LoVo (cell line): ENCODE data around the gene HLCS.

Source experiments
- DNase-seq: peaks from one replicate; pipeline ENCODE4 v3.0.0-alpha.2; 2016; ENCODE audit warnings: low spot score

HLCS gene

DNA sequence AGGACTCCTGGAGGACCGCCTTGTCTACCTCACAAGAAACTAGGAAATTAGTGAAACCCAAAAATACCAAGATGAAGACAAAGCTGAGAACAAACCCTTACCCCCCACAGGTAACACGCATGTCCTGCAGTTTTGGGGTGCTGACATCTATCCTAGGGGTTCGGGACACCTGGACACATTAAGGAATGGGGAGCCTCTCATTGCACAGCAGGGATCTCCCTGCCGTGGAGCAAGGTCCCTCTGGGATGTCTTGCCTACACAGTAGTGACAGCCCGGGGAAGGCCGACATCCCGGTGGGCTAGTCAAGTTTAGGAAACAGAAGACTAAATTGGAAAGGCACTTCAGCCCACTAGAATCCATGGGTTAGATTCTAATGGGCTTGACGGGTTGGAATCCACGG is 223.0 kb downstream of the HLCS start:
- no peak for DNase-seq

DNA sequence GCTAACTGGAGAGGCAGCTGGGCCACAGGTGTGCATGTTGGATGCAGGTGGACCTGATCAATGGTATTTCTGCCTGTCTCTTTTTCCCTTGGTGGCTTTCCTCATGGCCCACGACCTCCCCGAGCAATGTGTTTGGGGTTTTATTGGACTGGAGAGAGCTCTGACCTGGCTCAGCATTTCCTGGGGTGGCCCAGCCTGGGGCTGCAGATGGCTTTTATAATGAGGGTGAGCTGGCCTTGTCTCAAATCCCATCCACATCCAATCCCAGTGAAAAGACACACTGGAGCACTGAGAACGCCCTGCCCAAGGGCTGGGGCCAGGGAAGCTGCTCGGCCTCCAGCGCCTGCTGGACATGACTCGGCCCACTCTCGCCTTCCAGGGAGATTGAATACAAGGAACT is 223.5 kb downstream of the HLCS start:
- DNase-seq: no peak

DNA sequence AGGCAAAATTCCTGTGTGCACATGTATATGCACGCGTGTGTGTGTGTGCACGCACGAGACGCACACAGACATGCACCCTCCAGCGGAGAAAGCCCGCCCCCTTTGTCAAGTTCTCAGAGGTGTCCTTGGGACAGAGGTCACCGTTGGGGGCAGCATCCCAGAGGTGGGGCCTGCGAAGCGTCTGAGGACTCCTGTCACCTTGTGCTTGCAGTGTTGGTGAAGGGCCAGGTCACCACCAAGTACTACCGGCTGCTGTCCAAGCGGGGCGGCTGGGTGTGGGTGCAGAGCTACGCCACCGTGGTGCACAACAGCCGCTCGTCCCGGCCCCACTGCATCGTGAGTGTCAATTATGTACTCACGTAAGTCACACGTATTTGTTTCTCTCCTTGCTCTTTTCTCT is 225.0 kb downstream of the HLCS start:
- no peak for DNase-seq

DNA sequence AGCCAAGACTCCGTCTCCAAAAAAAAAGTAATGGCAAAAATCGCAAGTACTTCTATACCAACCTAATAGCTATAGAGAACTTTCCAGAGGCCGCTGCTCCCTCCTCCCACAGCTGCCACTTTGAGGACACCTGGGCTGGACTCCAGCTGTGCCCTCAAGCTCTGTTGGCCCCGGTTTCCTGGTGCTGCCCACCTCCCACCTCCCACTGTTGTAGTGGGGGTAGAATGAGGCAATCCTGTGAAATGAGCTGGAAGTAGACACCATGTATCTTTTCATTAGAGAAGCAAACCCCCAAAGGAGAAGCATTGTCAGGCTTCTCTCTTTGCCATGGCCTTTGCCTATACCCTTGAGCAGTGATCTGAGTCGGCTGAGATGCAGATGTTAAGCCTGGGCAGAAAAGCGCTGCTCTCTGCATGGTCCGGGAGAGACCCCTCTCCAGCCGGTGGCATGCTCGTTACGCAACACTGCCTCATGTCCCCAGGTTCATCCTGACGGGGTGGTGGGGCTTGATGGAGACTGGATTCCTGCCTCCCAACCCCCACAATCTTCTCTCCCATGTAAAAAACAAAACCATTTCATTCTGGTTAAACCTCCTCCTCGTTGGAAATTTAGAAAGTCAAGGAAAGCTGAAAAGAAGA is 227.9 kb downstream of the HLCS start:
- no peak for DNase-seq

DNA sequence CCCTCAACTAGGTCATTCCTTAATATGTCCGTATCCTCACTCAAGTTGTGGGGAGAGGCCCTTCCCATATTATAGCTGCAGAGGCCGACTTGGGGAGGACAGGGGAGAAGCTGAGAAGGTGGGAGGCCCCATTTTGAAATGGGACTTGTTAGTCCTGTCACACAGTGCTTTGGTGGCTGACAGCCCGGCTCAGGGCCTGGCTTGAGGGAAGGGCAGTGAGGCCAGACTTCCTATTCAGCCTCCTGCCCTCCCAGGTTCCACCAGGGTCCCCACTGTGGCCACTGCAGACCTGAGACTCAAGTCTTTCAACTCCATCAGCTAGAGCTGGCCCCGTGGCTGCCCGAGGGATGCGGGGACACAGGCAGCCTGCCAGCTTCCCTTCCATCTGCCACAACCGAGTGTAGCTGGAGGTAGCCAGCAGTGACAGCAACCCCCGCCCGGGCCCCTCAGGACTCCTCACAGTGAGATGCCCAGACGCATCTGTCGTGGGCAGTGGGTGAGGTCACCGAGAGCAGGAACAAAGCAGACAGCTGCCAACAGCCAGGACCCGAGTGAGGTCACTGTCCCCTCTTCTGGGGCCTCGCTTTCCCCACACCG is 230.6 kb downstream of the HLCS start:
- no peak for DNase-seq

DNA sequence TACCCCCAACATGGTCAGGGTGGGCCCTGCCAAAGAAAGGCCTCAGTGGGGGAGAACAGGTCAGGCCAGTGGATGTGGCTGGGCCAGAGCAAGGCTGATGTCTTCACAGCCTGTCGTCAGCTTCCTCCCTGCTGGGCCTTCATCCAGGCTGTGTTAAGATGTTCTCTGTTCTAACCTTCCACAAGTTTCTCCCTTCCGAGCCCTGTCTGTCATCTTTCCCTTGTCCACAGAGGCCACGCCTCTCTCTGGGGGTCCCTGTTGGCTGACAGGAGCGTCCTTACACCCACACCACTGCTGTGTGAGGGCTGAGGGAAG is 231.3 kb downstream of the HLCS start:
- no peak for DNase-seq

DNA sequence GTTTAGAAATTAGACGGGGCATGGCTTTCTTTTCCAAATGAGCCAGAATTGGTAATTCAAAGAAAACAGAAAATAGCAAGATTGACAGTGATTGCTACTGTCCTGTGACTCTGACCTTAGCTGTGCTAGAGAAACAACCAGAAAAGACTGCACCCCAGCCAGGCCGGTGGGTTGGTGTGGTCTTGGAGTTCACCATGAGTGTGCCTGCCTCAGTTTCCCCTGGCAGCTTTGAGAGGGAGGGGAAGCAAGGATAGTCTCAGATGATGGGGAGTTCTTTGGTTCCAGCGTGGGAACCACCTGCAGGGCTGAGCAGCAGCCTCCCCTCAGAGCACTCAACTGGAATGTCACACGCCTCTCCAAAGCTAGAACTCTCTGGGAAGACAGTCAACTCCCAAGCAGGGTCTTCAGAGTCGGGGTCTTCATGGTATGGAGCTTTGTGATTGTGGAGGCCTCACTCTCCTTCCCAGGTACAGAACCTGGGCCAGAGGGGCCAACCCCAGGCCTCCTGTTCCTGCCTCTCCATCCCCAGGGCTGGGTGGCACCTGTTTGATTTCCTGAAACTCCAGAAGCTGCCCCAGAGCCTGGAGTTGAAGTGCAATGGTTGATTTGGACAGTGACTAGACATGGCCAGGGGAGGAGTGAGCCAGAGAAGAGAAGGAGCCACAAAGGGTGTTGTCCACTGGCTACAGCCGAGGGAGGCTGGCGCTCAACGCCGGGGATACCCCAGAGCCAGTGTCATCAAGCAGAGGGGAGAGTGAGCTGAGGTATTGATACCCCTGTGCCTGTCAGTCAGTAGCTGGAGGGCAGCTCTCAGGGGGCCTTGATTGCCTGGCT is 231.9 kb downstream of the HLCS start:
- no peak for DNase-seq

DNA sequence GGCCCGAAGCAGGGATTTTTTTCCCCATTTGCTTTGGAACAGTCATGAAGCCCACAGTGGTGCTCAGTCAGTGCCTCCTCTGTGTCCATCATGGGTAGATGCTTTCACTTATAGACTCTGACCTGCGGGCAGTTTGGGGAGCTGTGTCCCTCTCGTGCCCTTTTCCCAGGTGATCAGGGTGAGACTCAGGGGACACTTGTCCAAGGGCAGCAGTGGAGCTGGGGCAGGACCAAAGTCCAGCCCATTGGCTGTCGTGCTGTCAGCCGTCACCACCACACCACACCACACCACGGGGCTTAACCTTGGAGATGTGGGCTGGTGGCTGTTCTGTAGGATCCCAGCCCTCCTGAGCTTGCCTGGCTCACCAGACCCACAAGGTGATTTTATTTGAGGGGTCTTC is 232.6 kb downstream of the HLCS start:
- no peak for DNase-seq

DNA sequence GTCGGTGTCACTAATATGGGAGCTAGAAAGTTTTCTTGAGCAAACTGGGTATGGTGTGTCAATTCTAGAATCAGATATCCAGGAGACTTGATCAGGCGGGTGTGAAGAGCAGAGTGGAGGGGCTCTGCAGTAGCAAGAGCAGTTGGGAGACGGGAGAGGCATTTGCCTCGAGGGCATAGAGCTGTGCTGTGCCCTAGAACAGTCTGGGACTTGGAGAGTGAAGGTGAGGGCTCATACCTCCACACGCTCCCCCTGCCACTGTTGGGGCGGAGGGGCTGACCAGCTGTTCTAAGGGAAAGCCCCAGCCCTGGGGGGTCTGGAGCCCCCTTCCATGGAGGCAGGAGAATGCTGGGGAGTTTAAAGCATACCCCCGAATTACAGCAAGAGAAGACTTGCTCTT is 233.7 kb downstream of the HLCS start:
- no peak for DNase-seq

DNA sequence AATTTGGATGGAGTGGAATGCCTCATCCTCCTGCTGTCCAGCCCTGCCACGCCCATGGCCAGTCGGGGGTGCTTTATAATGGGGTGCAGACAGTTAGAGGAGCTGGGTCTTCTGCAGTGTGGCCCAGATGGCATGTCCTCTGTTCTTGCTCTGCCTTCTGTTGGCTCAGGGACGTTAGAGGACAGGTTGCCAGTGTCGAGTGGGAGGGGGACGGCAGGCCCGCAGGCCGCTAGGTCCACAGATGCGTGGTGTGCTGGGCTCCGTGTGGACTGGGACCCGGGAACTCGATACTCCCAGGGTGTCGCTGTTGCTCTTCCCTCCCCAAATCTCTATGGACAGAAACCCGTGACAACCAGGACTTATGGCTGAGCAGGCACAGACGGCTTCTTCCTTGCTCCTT is 234.3 kb downstream of the HLCS start:
- DNase-seq: no peak

DNA sequence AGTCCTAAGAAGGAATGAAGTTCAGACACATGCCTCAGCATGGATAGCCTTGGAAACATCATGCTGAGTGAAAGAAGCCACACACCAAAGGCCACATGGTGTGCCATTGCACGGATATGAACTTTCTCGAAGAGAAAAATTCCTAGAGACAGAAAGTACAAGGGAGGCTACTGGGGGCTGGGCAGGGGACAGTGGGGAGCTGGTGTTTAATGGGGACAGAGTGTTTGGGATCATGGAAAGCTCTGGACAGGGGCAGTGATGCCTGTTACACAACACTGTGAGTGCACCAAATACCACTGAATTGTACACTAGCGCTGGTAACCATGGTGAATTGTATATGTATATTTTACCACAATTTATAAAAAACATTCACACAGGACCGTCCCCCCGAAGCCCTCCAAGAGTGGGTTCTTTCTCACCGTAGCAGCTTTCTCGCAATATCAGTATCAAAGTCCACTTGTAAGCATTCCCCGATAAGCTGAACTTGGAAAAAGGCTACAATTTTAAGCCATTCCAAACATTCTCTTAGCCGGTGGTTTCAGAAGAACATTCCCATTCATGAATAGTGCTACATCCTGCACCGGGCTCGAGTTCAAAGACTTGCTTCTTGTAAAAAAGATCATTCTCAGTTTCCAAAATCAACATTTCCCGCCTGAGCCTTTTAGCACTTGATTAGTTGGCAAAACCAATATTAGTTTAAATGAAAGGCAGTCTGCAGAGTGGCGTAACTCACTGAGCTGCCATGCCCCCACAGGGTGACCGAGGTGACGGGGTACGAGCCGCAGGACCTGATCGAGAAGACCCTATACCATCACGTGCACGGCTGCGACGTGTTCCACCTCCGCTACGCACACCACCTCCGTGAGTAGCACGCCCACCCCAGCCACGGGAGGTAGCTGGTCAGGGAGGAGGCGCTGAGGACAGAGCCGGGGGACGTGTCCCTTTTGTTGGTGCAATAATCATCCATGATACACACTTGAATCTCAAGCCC is 235.9 kb downstream of the HLCS start:
- no peak for DNase-seq

DNA sequence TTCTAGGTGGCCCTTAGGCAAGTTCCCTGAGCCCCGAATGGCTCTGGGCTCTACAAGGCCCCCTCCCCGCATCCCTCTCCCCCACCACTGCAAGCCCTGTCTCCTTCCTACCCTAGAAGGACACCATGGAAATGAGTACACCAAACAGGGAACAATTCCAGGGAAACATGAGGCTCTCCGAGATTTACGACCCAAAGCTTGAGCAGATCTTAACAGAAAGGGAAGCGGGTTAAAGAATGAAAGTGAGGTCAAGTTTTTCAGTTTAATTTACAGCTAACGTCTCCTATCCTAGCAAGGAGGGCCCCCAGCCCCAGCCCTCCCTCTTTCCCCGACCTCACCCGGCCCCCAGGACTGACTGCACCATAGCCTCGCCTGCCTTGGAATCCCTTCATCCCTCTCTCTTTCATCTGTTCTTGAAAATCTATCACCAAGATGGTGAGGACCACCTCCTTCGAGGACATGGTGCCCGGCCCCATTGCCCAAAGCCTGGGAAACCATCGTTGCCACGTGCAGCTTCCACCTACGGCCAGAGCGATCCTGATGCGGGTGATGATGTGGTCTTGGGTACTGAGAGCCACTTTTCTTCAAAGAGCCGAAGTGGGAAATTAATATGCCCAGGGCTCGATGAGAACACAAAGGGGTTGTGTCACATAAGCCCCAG is 237.0 kb downstream of the HLCS start:
- no peak for DNase-seq

DNA sequence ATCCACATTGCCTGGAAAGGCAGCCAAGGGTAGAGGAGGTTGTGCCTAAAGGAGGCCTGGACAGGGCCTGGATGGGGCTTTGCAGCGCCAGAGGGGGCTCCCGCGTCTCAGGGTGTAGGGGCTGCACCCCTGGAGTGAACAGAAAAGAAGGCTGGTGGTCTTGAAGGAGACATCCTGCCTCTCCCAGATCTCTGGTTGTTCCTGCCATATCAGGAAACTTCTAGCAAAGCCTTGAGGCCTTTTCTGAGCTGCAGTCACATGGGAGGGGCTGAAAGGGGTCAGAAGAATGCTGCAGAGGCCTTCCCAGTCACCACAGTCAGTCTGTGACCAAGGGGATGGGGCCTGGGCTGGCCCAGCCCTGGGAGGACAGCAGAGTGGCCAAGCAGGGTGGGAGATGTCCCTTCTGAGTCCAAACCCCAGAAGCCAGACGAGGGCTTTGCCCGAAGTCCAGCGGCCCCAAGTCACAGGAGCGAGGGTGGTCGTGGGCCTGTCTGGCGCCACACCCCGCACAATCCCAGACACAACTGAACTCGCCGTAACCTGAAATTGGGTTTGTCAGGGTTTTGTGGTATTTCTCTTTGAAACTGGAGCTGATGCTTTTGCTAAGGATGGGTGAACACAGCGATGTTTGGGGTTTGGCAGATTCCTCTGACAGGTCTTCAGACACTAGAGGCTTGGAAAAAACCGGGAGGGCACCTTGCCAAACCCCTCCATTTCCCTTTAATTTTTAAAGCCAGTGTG is 237.9 kb downstream of the HLCS start:
- no peak for DNase-seq

DNA sequence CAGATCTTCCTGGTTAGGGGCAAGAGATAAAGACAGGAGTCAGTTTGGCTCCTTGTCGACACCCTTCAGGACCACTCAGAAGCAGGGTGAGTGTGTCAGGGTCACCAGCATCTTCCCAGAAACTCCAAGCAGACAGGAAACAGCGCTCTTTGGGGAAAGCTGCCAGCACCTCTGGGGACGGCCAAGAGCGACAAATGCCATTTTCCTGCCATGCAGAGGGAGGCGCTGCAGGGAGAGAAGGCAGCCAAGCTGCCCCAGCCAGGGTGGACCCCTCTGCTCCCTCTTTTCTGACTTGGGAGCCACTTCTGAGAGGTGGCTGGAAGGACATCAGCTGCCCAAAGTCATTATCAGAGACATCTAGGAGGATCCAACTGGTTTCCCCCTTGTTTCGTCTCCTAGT is 238.6 kb downstream of the HLCS start:
- no peak for DNase-seq

DNA sequence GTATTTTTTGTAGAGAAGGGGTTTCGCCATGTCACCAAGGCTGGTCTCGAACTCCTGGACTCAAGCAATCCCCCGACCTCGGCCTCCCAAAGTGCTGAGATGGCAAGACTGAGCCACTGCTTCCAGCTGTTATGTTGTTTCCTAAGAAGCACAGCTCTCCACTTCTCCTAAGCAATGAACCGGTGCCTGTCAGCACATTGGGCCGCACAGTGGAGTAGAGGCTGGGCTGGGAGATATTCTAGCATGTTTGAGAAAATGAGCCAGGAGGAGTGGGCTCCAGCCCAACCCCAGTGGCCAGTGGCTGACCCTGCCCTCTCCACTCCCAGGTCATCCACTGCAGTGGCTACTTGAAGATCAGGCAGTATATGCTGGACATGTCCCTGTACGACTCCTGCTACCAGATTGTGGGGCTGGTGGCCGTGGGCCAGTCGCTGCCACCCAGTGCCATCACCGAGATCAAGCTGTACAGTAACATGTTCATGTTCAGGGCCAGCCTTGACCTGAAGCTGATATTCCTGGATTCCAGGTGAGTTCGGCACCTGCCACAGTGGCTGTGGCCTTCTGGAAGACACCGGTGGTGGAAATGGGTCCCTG is 240.6 kb downstream of the HLCS start:
- DNase-seq: no peak

DNA sequence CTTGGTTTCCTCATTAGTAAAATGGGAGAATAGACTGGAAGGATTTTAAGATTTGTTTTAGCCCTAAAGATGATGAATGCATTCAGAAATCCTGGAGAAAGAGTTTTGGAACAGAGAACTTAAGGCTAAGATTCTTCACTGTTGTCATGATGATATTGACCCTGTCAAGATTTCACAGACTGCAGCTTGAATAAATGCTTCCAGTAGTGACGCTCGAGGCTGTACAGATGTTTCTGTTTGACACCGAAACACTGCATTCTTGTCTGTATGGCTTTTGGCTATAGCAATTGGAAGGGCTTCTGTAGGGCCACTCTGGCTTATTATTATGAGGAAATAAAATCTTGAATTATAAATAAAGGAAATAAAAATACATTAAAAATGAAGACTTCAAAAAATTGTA is 241.8 kb downstream of the HLCS start:
- DNase-seq: no peak

DNA sequence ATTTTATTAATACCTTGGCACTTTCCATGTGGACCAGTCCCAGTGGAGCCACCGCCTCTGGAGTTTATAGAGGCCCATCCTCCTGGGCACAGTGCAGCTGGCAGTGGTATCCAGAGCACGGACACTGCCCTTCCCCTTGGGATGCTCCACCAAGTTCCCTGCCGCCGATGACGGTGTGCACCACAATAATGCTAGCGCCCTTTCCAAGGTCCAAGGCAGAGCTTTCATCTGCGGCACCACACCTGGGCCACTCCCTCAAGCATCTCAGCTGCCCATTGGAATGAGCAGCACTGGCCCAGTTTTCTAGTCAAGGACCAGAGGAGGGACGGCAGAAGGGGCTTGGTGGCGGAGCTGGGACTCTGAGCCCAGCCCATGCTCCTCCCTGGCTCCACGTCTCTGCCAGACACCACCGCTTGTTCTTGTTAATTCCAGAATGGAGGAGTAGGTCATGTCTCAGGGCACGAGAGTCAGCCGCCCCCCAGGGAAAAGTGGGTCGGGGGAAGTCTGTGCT is 243.0 kb downstream of the HLCS start:
- no peak for DNase-seq

DNA sequence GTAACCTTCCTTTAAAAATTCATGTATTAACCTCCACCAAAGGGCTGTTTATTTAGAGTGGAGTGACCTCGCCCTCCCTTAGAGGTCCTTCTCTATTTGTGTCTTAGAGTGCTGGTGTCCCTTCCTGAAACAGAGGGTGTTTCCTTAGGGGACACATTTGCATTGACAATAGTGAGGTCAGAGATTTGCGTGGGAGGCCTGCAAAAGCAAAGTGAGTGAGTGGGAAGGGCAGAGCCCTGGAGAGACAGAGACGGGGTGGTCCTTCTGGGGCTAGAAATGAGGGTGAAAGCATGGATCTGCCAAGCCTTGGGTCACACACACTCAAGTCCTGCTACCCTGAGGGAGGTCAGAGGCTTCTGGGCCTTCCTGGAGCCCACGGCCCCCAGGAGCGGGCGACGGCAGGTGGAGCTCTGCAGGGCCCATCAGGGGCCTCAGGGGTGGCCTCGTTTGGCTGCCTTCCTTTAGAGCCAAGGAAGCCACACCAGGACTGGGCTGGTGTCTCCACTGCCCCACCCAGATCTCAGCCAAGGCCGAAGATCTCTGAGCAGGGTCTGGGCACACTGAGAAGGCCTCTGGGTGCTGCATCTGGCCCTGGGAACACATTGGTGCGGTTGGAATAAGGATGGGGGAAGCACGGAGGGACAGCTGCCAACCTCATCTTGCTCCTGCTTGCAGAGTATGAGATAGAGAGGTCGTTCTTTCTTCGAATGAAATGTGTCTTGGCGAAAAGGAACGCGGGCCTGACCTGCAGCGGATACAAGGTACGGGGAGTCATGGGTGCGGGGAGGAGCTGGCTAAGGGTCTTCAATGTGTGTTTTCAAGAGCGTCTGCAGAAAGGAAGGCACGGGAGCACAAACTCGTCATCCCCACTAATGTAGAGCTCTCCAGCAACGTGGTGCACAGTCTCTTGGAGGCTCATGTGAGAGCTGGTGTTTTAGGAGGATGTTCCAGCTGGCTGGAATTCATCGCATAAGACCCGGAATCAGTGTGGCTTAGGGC is 243.8 kb downstream of the HLCS start:
- no peak for DNase-seq

DNA sequence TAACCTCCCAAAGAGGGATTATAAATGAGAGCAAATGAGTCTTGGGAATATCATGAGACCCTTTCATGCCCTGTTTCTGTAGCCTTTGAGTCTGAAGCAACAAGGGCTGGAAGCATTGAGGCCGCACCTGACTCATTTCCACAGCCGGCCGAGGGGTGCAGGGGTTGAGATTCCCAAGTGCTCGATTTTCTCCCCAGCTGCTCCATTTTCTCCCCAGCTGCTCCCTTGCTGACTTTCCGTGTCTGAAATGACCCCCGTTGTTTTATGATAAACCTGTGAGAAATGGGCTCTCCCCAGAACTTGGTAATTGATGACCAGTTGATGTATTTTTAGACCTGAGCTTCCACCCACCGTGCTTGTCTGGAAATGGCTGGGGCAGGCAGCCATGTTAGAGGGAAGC is 244.7 kb downstream of the HLCS start:
- DNase-seq: no peak
